Upper lobe of left lung (tissue), 6 donors: ENCODE results near the gene KPNA3. TPM values are rescaled to one million over a fixed set of nuclear protein-coding genes. Genes with fewer than 3 reads are reported as not detected.

ENCODE experiments used
- ATAC-seq, 2 donors: fragments of 200-7000 bp; cut with Tn5 transposase; one replicate each; pipeline ENCODE4 v1.9.1; 2022; ENCODE audit warnings: mild to moderate bottlenecking in 2 of 2, moderate library complexity in 2 of 2; ENCODE audit not compliant: low FRiP score in 2 of 2
- DNase-seq, 2 donors: peaks; one replicate each; pipeline ENCODE4 v3.0.0-alpha.2; 2019 to 2020
- H3K27ac ChIP-seq, 4 donors: fragments of 200-600 bp; sonication (generic); one replicate each; pipeline ENCODE4 v1.5.1; 2016 to 2019
- H3K27me3 ChIP-seq, 4 donors: fragments of 200-600 bp; sonication (generic); one replicate each; pipeline ENCODE4 v1.5.1; 2017 to 2019
- H3K36me3 ChIP-seq, 4 donors: fragments of 200-600 bp; sonication (generic); one replicate each; pipeline ENCODE4 v1.5.1; 2016 to 2019
- H3K4me1 ChIP-seq, 4 donors: fragments of 200-600 bp; sonication (generic); one replicate each; pipeline ENCODE4 v1.5.1; 2018 to 2019
- H3K4me3 ChIP-seq, 4 donors: fragments of 200-600 bp; sonication (generic); one replicate each; pipeline ENCODE4 v1.5.1; 2017 to 2019; ENCODE audit warnings: mild to moderate bottlenecking in 2 of 4, moderate library complexity in 1 of 4
- H3K9me3 ChIP-seq, 4 donors: fragments of 200-600 bp; sonication (generic); one replicate each; pipeline ENCODE4 v1.5.1; 2018 to 2019
- EP300 ChIP-seq, 4 donors: sonication (generic); formaldehyde crosslinking; IDR thresholded peaks; one replicate each; pipeline ENCODE4 v1.5.1; 2017; ENCODE audit warnings: antibody characterized with exemption in 4 of 4, control low read depth in 2 of 4
- POLR2A ChIP-seq, 4 donors: fragments of 450-650 bp; IDR thresholded peaks; one replicate each; pipeline ENCODE4 v1.5.1; 2016 to 2017; ENCODE audit warnings: antibody characterized with exemption in 4 of 4, mild to moderate bottlenecking in 2 of 4
- POLR2AphosphoS5 ChIP-seq, 2 donors: sonication (generic); formaldehyde crosslinking; IDR thresholded peaks; one replicate each; pipeline ENCODE4 v1.5.1; 2017; ENCODE audit warnings: antibody characterized with exemption in 2 of 2
- WGBS, 2 donors: methylation state at CpG; one replicate each; pipeline ENCODE4 v1.1.5; 2017 to 2018; 5-methylcytosine and 5-hydroxymethylcytosine counted together
- total RNA-seq, 6 donors: library from RNA; depleted of rRNA in 4 of 6; stranded (reverse); fragments of >200 nt in 4 of 6; gene quantifications; one replicate each; pipeline versions ENCODE4 v1.1.0 to v1.2.1, GENCODE V29; 2016 to 2021
- TF ChIP-seq, protein P1 (sequence below), 6 experiments: fragments of 450-650 bp in 4 of 6; fragments of 200-600 bp in 2 of 6; sonication (generic) in 2 of 6; IDR thresholded peaks; one replicate each; pipeline ENCODE4 v1.5.1; 2016 to 2019; ENCODE audit warnings: antibody characterized with exemption in 6 of 6
- donor health status: DM: no; HTN: no; CAD: no; lungs with moderate emphysema.
- donor health status: DM: no; HTN: yes; CAD: no; lungs with severe emphysema.

Gene KPNA3
- total RNA-seq, 6 donors from 2014 or later: 14.2 to 51.3 (median 29.1) TPM

DNA sequence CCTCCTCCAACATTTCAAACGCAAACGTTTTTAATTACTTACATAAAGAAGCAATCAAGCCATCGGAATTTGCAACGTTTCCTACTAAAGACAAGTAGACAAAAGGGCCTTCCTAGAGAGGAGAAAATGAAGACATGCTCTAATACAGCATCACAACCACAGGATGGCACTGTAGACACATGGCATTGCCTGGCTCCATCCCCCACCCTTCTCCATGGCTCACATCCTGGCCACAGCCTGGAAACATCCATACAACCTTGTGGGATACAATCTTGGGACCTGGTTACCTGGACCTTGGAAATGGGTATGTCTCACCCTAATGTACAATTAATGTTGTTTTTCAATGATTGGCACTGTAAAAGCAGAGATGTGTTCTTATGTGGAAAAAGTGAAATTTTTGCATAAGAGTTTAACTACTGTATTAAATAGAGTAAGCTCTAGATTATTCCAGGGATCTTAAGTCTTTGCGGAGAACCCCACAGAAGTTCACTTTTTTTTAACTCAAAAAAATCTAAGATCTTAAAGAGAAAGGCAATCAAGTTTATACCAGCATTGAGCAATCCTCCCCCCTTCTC is 122.7 kb downstream of the KPNA3 start:
- TF ChIP-seq, protein P1, sequence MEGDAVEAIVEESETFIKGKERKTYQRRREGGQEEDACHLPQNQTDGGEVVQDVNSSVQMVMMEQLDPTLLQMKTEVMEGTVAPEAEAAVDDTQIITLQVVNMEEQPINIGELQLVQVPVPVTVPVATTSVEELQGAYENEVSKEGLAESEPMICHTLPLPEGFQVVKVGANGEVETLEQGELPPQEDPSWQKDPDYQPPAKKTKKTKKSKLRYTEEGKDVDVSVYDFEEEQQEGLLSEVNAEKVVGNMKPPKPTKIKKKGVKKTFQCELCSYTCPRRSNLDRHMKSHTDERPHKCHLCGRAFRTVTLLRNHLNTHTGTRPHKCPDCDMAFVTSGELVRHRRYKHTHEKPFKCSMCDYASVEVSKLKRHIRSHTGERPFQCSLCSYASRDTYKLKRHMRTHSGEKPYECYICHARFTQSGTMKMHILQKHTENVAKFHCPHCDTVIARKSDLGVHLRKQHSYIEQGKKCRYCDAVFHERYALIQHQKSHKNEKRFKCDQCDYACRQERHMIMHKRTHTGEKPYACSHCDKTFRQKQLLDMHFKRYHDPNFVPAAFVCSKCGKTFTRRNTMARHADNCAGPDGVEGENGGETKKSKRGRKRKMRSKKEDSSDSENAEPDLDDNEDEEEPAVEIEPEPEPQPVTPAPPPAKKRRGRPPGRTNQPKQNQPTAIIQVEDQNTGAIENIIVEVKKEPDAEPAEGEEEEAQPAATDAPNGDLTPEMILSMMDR (IDR thresholded peaks at IDR 0.05): peak; percentile 40 to 73 (median 58)
- TF ChIP-seq POLR2AphosphoS5 (IDR thresholded peaks at IDR 0.05) (peak in 1 of 2 donors; percentile 26), POLR2A (IDR thresholded peaks at IDR 0.05) (no peak), EP300 (IDR thresholded peaks at IDR 0.05) (no peak)
- DNase-seq: peak in 1 of 2 donors; percentile 73
- H3K9me3 ChIP-seq: no peaks in the 10 kb centered on the region
- 40 to 41% methylated on average over 5 of the region's 5 CpGs for WGBS, 2 donors
- H3K27me3 ChIP-seq: no peaks in the 10 kb centered on the region
- H3K36me3 ChIP-seq: peaks cover 0 to 21% (median 8%) of the 10 kb centered on the region in 4 donors
- peaks cover 6 to 12% (median 10%) of the 10 kb centered on the region in 4 donors for H3K4me1 ChIP-seq
- ATAC-seq: peak; percentile 81 to 88
- no peak overlapping the region for H3K4me3 ChIP-seq
- H3K27ac ChIP-seq: peak overlapping the region in 1 of 4 donors; percentile 36

DNA sequence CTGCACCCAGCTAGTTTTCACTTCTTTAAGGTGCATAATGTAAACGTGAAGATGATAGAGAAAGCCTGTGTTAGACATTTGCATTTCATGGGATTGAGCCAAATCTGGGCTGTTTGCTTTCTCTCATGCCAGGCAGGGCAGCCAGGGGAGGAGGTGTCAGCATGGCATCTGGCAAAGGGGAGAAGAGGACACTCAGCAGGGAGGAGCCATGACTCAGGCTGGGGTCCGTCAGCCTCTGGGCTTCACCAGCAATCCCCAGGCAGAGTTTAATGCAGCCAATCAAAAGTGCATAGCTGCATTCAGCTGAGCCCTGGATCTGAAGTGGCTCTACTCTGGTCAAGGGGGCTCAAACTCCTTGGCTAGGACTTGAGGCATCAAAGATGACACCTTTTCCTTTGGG is 124.7 kb downstream of the KPNA3 start:
- ATAC-seq (no peak), DNase-seq (no peak)
- peaks cover 6 to 12% (median 10%) of the 10 kb centered on the region in 4 donors for H3K4me1 ChIP-seq
- no peaks in the 10 kb centered on the region for H3K27me3 ChIP-seq
- H3K36me3 ChIP-seq: peaks cover 0 to 25% (median 8%) of the 10 kb centered on the region in 4 donors
- WGBS, 2 donors: 57 to 67% methylated on average over 1 to 2 of the region's 2 CpGs
- TF ChIP-seq EP300 (IDR thresholded peaks at IDR 0.05): no peak
- no peak overlapping the region for H3K27ac ChIP-seq
- H3K4me3 ChIP-seq: no peak overlapping the region
- no peaks in the 10 kb centered on the region for H3K9me3 ChIP-seq

DNA sequence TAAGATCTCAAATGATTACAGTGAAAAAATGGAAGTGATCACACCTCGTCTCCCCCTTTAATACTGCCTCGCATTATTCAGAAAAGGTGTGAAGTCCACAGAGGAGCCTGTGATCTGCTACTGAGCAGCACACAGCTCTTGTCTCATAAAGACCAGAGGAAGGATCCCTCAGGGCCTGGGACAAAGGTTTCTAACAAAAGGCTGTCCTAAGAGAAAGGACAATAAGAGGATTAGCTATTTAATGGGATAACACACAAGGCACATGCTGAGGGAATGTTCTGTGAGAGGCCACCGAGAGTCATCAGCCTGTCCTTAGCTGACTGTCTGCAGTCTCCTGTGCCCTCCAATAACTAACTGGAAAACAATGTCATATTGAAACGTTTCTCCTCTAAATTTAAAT is 127.9 kb downstream of the KPNA3 start:
- Histone ChIP-seq H3K9me3 (no peaks in the 10 kb centered on the region), H3K27ac (no peak overlapping the region), H3K36me3 (peaks cover 0 to 34% (median 11%) of the 10 kb centered on the region in 4 donors), H3K27me3 (no peaks in the 10 kb centered on the region), H3K4me3 (no peak overlapping the region), H3K4me1 (peaks cover 0 to under 1% (median 0%) of the 10 kb centered on the region in 4 donors)
- TF ChIP-seq EP300 (IDR thresholded peaks at IDR 0.05) (no peak), POLR2A (IDR thresholded peaks at IDR 0.05) (no peak), POLR2AphosphoS5 (IDR thresholded peaks at IDR 0.05) (no peak)
- TF ChIP-seq, protein P1 (IDR thresholded peaks at IDR 0.05): no peak
- ATAC-seq (no peak), DNase-seq (no peak)
- WGBS, 2 donors: 89 to 95% methylated on average over 4 of the region's 4 CpGs

DNA sequence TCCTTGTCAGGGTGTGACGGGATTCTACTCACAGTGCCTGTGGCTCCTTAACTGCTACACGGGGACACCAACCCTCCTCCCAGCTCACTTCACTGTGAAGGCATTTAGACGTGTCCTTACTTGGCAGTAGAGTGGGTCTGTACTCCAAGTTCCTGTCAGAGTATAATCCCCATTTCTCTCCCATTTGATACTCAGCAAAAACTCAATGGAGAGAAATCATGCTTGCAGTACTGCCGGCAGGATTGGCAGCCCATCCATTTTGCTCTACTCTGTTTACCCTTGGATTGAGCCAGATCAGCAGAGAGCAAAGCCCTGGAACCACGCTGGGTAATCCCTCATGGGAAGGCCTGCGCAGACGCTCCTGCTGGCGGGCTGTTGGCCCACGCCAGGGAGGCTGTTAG is 135.2 kb downstream of the KPNA3 start:
- Histone ChIP-seq H3K4me3 (no peak overlapping the region), H3K27me3 (no peaks in the 10 kb centered on the region), H3K9me3 (no peaks in the 10 kb centered on the region), H3K36me3 (peaks cover 0 to 7% (median 3%) of the 10 kb centered on the region in 4 donors), H3K27ac (no peak overlapping the region), H3K4me1 (no peaks in the 10 kb centered on the region)
- 83 to 91% methylated on average over 9 of the region's 9 CpGs for WGBS, 2 donors
- peak in 1 of 2 donors; percentile 32 for DNase-seq
- TF ChIP-seq EP300 (IDR thresholded peaks at IDR 0.05) (no peak), POLR2A (IDR thresholded peaks at IDR 0.05) (no peak), POLR2AphosphoS5 (IDR thresholded peaks at IDR 0.05) (no peak)
- TF ChIP-seq, protein P1 (IDR thresholded peaks at IDR 0.05): no peak
- no peak for ATAC-seq

DNA sequence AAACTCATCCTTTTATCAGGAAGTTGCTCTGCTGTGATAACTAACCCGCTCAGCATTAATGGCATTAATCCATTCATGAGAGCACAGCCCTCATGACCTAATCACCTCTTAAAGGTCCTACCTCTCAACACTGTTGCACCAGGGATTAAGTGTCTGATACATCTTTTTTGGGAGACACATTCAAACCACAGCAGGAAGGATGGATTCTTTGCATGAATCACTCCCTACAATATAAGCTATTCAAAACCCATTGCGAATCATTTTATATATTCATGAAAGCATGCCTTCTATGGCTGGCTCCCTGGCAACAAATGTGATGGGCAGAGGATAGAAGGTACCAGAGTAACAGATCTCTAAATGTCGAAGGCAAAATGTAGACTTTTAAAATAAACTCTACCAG is 136.6 kb downstream of the KPNA3 start:
- ATAC-seq (no peak), DNase-seq (no peak)
- 84 to 92% methylated on average over 3 of the region's 3 CpGs for WGBS, 2 donors
- H3K9me3 ChIP-seq: no peaks in the 10 kb centered on the region
- no peaks in the 10 kb centered on the region for H3K4me1 ChIP-seq
- H3K4me3 ChIP-seq: no peak overlapping the region
- TF ChIP-seq POLR2AphosphoS5 (IDR thresholded peaks at IDR 0.05): no peak
- no peak for TF ChIP-seq EP300 (IDR thresholded peaks at IDR 0.05)
- TF ChIP-seq, protein P1 (IDR thresholded peaks at IDR 0.05): no peak
- TF ChIP-seq POLR2A (IDR thresholded peaks at IDR 0.05): no peak
- H3K36me3 ChIP-seq: peaks cover 0 to 6% (median 0%) of the 10 kb centered on the region in 4 donors
- no peaks in the 10 kb centered on the region for H3K27me3 ChIP-seq
- peak overlapping the region in 1 of 4 donors; percentile 3 for H3K27ac ChIP-seq
